T-helper 9 cell (primary cell): ENCODE data around the gene FGD4.

ENCODE experiments used
- DNase-seq: peaks from one replicate; pipeline ENCODE4 v3.0.0-alpha.2; 2020

FGD4 gene

GRCh38 chr12:32612658-32613614 is 213.6 kb downstream of the FGD4 start:
- DNase-seq, result no peak

GRCh38 chr12:32615441-32615840 is 216.1 kb downstream of the FGD4 start:
- DNase-seq, result no peak

- DNase-seq, result no peak
Measured at GRCh38 chr12:32617534-32617933, 218.2 kb downstream of the FGD4 start.

- DNase-seq, result no peak
Measured at GRCh38 chr12:32618115-32618514, 218.8 kb downstream of the FGD4 start.

GRCh38 chr12:32627976-32628375 is 228.6 kb downstream of the FGD4 start:
- DNase-seq, result no peak

- no peak for DNase-seq
Measured at GRCh38 chr12:32641287-32641901, 242.0 kb downstream of the FGD4 start.

- no peak for DNase-seq
Measured at GRCh38 chr12:32644431-32644830, 245.1 kb downstream of the FGD4 start.

- no peak for DNase-seq
Measured at GRCh38 chr12:32647275-32647674, 247.9 kb downstream of the FGD4 start.

- DNase-seq, result no peak
Measured at GRCh38 chr12:32650508-32650907, 251.2 kb downstream of the FGD4 start.

- no peak for DNase-seq
Measured at GRCh38 chr12:32651151-32651955, 252.0 kb downstream of the FGD4 start.

- DNase-seq, result no peak
Measured at GRCh38 chr12:32651956-32652210, 252.5 kb downstream of the FGD4 start.

GRCh38 chr12:32659908-32660440 is 260.6 kb downstream of the FGD4 start:
- DNase-seq, result no peak

GRCh38 chr12:32661706-32662105 is 262.3 kb downstream of the FGD4 start:
- DNase-seq, result no peak

GRCh38 chr12:32662665-32663064 is 263.3 kb downstream of the FGD4 start:
- DNase-seq, result no peak

GRCh38 chr12:32666018-32666417 is 266.7 kb downstream of the FGD4 start:
- no peak for DNase-seq

GRCh38 chr12:32669584-32669983 is 270.2 kb downstream of the FGD4 start:
- no peak for DNase-seq

GRCh38 chr12:32671930-32672780 is 272.8 kb downstream of the FGD4 start:
- no peak for DNase-seq

GRCh38 chr12:32679091-32679919 is 279.9 kb downstream of the FGD4 start, which contains the start of gene DNM1L:
DNM1L (plus strand) TSS chr12:32679301; CDS start chr12:32679364, 63 bp downstream.
- peak; percentile 89 for DNase-seq

GRCh38 chr12:32679920-32680237 is 280.5 kb downstream of the FGD4 start:
- no peak for DNase-seq

- no peak for DNase-seq
Measured at GRCh38 chr12:32680787-32681186, 281.4 kb downstream of the FGD4 start.

- DNase-seq, result no peak
Measured at GRCh38 chr12:32681272-32681671, 281.9 kb downstream of the FGD4 start.
